Measurements from ENCODE around the gene C20orf204.
A peak's percentile ranks its signal among the peaks of the same experiment; 100 is the strongest.

The C20orf204 gene

DNA sequence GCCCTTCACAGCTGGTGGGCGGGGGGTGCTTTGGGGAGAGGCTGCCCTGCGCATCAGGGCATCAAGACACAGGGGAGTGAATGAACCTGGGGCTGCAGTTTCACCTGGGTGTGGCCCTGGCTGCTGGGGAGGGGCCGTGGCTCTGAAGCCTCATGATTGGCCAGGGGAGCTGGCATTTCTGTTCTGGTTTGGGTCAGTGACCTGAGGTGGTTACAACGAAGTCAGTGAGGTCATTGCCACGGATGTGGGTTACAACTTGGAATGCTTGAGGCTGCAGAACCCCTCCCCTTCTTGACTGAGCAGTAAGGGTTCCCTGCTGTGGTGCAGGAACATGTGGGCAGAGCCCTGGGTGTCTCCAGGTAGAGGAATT lies 30.0 kb downstream of the C20orf204 start:
- TF ChIP-seq, protein P1, sequence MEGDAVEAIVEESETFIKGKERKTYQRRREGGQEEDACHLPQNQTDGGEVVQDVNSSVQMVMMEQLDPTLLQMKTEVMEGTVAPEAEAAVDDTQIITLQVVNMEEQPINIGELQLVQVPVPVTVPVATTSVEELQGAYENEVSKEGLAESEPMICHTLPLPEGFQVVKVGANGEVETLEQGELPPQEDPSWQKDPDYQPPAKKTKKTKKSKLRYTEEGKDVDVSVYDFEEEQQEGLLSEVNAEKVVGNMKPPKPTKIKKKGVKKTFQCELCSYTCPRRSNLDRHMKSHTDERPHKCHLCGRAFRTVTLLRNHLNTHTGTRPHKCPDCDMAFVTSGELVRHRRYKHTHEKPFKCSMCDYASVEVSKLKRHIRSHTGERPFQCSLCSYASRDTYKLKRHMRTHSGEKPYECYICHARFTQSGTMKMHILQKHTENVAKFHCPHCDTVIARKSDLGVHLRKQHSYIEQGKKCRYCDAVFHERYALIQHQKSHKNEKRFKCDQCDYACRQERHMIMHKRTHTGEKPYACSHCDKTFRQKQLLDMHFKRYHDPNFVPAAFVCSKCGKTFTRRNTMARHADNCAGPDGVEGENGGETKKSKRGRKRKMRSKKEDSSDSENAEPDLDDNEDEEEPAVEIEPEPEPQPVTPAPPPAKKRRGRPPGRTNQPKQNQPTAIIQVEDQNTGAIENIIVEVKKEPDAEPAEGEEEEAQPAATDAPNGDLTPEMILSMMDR (conservative IDR thresholded peaks at IDR 0.05; ENCODE audit: low read depth, low read length) = no peak
- DNase-seq (ENCODE audit: low read depth) = peak; percentile 89
- no peak overlapping the region for H3K4me3 ChIP-seq (ENCODE audit: low read depth, low read length)

DNA sequence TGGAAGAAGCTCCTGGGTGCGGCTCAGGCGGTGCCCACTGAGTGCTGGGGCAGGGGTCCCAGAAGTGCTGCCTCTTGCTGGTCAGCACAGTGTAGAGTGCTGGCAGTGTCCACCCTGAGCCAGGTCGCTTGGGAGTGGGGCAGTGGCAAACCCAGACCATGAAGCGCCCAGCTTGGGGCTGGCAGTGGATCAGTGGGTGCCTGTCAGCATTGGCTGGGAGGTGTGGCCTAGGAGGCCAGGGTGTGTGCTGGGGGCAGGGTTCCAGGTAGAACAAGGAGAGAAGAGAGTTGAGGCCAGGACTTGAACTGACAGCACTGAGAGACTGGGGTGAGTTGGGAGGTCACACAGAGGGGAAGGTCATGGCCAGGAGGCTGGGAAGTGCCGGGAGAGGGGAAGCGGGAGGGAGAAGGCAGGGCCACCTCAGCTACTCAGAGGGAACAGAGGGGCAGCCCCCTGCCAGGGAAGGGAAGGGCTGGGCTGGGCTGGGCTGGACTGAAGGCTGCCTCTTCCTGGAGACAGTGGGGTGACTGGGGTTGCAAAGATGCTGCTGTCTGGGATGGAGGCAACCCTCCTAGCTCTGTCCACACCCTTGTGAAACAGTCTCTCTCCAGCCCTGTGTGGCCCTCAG lies 31.1 kb downstream of the C20orf204 start:
- DNase-seq (ENCODE audit: low read depth) = no peak
- TF ChIP-seq, protein P1 (conservative IDR thresholded peaks at IDR 0.05; ENCODE audit: low read depth, low read length) = no peak
- no peak overlapping the region for H3K4me3 ChIP-seq (ENCODE audit: low read depth, low read length)

DNA sequence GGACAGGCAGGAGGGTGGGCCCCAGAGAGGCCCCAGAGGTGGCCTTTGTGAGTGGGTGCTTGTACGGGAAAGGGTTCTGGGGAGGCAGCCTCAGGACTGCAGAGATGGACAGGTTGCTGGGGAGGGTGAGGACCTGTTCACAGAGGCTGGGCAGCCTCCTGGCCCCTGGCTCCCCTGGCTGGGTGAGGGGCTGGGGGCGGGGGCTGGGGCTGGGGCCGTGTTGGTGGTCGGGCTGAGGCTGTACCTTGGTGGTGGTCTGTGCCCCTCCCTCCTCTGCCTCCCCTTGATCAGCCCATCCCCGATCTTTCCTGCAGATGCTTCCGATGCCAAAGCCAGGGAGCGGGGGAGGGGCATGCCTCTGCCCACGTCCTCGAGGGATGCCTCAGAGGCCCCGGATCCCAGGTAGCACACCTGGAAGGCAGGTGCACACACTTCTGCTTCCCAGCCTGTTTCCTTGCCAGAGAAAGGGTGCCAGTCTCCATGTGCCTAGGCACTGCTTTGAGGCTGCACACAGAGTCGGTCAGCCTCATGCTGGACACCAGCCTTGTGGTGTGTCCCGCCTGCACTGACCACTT lies 31.8 kb downstream of the C20orf204 start:
- DNase-seq (ENCODE audit: low read depth) = no peak
- TF ChIP-seq, protein P1 (conservative IDR thresholded peaks at IDR 0.05; ENCODE audit: low read depth, low read length) = no peak
- H3K4me3 ChIP-seq (ENCODE audit: low read depth, low read length) = no peak overlapping the region

DNA sequence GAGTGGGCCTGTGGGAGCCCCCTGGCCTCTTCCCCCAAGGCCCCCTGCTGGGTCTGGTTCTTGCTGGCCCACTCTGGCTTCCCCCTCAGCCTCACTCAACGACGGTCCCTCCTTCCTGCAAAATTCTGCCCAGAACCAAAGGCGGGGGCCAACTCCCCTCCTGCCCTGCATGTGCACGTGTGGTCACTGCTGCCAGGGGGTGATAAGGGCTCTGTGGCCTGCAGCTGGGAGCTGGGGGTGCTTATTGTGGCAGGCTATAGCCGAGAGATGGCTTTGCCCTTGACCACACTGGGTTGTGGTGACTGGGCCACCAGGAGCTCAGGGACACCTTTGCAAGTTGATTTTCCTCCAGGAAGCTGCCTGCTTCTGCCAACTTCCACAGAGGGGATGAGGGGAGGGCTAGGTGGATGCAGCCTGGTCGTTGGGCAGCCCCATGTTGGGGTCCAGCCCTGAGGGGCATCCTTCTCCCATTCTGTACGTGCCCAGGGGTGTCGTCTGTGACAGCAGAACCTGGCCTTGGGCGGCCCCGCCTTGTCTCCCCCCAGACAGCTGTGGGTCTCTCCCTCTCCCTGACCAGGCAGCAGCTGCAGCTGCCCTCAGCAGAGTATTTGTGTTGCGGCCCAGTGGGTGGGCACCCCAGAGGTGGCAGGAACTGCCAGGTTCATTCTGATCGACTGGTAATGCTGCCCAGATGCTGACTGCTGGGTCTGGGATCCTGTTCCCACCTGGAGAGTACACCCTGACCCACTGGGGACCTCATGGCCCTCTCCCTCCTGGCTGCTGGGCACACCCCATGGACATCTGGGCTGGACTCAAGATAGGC lies 32.6 kb downstream of the C20orf204 start:
- TF ChIP-seq, protein P1 (conservative IDR thresholded peaks at IDR 0.05; ENCODE audit: low read depth, low read length) = no peak
- no peak overlapping the region for H3K4me3 ChIP-seq (ENCODE audit: low read depth, low read length)
- DNase-seq (ENCODE audit: low read depth) = no peak

DNA sequence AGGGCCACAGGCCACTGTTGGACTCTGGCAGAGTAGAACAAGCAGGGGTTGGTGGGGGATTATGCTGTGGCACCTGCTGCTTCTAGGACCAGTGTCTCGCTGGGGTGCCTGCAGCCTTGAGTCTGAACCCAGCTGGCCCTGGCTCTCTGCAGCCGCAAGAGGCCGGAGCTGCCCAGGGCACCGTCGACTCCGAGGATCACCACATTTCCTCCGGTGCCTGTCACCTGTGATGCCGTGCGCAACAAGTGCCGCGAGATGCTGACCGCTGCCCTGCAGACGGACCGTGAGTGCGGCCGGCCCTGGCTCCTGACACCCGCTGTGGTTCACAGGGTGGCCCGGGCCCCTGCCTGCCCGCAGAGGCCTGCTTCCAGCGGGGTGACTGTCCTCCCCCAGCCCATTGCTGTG lies 33.2 kb downstream of the C20orf204 start:
- no peak for DNase-seq (ENCODE audit: low read depth)
- TF ChIP-seq, protein P1 (conservative IDR thresholded peaks at IDR 0.05; ENCODE audit: low read depth, low read length) = no peak
- no peak overlapping the region for H3K4me3 ChIP-seq (ENCODE audit: low read depth, low read length)

DNA sequence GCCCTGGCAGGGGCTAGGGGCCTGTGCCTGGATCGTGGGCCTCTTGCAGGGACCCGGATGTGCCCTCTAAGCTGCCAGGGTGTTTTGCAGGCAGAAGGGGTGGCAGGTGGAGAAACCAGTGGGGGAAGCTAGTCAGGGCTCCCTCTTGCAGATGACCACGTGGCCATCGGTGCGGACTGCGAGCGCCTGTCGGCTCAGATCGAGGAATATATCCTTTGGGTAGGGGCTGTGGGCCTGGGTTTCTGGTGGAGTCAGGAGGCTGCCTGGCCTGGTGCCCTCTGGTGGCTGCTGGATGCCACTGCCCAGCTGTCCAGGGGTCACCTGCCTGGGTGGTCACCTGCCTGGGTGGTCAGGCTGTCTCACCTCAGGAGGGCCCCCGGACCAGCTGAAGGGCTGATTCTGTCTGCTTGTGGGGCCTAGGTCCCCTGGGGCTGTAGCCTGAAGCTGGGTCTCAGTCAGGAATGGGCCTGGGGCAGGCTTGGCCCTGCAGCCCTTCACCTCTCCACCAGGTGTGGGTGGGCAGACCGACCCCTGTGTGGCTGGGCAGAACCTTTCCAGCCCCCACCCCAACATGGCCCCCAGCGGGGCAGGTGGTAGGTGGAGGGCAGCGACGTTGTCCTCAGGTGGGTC lies 33.7 kb downstream of the C20orf204 start:
- TF ChIP-seq, protein P1 (conservative IDR thresholded peaks at IDR 0.05; ENCODE audit: low read depth, low read length) = peak; percentile 73
- H3K4me3 ChIP-seq (ENCODE audit: low read depth, low read length) = no peak overlapping the region
- DNase-seq (ENCODE audit: low read depth) = peak; percentile 35
